Measurements from ENCODE around the gene BOC.
A peak's percentile ranks its signal among the peaks of the same experiment; 100 is the strongest.

BOC gene

DNA sequence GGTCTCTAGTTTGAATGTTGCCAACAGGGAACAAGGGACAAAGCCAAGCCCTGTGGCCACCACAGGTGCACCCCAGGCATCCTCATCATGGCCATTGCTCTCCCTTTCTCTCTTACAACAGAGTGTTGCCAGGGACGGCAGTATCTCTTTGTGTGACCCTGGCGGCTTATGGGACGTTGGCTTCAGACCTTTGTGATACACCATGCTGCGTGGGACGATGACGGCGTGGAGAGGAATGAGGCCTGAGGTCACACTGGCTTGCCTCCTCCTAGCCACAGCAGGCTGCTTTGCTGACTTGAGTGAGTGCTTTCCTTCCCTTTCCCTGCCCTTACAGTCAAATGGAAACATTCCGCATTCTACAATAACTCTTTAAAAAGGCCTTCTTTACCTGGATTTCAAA is 38.2 kb downstream of the BOC start:
- no peak for DNase-seq

DNA sequence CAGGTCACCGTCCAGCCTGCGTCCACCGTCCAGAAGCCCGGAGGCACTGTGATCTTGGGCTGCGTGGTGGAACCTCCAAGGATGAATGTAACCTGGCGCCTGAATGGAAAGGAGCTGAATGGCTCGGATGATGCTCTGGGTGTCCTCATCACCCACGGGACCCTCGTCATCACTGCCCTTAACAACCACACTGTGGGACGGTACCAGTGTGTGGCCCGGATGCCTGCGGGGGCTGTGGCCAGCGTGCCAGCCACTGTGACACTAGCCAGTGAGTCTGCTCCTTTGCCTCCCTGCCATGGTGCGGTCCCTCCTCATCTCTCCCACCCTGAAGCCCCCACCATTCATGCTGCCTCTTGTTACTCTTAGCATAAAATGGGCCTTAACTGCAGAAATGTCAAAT is 39.2 kb downstream of the BOC start:
- no peak for DNase-seq

DNA sequence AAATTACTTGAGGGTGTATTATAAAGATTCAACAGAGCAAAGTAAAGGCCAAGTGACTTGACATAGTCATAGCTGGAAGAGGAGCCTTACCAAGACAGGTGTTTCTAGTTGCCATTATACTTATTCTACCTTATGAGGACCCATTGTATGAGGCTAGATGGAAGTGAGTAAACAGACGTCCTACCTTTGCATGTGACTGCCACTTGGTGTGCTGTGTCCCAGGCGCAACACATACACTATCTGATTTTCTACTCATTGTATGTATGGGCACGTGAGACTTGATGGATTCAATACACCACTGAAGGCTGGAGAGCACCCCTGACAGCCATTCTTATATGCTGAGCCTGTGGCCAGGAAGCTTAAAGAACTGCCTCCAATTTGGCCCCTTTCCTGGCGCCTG is 40.5 kb downstream of the BOC start:
- no peak for DNase-seq

DNA sequence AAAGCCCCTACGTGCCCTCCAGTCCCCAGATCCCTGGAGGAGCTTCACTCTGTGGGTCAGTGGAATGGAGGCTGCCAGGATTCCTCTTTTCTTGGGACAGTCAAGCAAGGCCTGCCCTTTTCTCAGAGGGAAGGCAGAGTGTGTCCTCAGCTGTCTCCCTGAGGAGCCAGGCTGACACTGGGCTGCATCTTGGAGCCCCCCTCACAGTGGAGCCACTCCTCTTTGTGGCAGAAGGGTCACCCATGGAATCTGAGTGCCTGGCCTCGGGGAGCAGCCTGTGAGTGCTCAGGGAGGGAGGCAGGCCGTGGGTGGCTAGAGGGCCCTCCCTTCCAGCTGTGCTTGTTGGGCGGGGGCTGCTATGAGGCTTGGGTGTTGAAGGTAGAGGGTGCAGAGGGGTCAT is 41.2 kb downstream of the BOC start:
- no peak for DNase-seq

DNA sequence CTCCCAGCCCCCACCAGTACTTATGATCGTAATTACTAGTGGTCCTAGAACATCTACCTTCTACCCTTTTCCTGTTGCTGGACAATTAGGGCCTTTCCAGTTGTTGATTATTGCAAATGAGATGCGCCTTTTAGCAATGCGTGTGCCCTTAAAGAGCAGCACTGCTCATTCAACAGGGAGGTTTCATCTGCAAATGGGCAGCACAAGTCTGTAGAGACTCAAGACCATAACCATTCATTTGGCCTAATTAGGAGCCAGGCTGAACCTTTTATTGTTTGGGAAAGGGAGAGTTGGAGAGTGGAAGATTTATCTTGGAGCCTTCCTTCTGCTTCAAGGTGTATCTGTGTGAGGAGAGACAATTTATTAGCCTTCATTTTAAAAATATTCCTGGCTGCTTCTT is 42.3 kb downstream of the BOC start:
- DNase-seq, result no peak

DNA sequence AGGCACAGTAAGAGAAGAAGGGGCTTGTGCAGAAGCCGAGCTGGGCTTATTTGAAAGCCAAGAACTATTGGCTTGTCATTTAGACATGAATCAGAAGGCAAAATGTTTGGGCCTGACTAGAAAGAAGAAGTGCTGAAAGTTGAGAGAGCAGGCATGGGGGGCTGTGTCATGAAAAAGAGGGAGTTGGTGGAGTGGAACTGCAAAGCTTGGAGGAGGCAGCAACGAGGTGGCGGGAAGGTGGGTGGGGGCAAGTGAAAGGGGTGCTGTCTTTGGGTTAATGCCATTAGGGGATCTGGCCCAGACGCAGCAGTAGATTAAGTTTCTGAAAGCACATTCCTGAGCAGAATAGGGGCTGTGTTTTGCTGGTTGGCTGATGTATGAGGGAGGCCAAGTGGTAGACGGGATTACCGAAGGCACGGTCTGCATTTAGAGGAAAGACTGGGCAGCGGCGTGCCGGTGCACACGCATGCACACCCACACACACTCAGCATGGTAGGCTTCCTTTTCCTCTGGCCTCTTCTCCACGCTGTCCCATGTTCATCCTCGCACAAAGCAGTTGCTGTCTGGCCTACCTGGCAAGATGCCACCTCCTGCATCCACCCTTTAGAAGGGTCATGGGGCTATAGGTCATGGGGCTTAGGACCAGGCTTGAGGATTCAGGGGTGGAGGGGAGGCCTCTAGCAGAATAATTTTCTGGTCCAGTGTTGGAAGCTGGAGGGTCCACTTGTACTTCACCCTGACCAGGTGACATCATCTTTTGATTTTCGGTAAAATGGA is 43.0 kb downstream of the BOC start:
- peak in 4 of 14 donors; percentile 19 to 57 (median 42) for DNase-seq

DNA sequence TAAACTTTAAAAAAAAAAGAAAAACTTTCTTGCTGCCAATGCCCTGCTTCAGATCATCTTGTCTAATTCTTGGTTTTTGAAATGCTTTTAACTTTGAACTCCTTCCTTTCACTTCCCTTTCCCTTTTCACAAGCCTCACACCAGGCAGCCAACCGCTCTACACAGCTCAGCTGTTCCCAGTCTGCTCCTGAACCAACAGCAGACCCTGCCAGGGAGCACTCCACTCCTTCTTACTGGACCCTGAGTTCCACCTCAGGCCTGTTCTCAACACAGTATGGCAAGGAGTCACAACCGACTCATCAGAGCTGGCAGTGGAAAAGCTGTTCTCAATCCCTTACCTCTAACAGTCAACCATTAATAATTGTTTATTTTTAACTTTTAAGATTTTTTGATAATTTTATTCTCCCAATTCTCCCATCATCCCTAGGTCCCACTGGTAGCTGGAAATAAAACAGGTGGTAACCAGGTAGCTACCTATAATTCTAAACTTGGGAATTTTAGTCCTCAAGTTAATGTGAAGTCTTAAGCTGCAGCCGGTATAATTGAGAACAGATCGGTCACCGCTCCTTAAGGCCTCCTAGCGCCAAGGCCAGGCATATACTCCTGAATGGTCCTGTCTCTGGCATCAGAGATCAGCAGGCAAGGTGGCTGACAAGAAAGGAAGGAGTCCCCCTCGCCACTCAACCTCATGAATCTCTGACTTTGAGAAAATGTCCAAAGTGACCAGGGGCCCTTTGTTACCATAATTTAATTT is 43.9 kb downstream of the BOC start:
- peak in 1 of 14 donors; percentile 65 for DNase-seq

DNA sequence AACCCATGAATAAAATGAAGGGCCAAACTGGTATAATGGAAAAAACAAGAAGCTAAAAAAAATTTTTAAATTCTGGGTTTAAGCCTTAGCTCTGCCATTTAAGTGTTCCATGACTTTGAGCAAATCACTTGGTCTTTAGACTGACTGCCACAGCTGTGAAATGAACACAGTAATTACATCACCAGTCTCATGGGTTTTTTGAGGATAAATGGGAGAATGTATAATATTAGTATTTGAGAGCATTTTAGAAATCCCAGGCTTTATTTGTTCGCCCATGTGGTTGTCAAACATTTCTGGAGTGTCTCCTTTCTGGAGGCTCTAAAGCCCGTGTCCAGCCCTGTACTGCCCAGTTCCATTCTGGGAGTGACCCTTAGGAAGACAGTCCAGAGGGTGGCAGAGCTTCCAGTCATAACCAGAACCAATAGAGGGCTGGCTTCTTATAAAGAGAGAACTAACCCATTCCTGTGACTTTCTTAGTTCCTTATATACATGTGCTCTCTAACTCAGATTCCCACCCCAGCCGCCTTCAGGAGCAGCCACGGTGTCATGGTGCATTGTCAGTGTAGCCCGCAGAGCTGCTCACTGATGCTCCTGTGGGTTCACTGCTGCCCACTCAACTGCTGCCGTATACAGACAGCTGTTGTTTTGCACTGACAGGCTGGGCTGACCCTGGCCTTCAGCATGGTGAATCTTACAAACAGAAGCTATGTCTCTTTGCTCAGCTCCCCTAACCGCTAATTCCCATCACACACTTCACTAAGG is 44.7 kb downstream of the BOC start:
- DNase-seq, result no peak

DNA sequence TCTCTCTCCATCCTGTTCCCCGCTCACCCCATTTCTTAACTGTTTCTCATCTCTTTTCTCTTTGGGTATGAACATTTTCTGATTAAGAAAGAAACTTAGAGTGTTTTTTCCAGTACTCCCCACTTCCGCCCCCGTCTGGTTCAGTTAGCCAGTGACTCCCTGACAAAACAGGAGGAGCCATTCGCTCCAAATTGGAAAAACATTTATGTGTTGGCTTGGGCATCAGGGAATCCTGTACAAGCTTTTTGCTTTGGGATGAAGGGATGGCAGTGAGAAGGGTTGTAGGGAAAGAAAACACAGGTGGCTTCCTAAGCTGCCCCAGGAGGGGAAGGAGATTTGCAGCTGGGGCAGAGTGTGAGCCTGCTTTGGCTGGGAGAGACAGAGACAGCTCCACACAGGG is 47.0 kb downstream of the BOC start:
- no peak for DNase-seq

DNA sequence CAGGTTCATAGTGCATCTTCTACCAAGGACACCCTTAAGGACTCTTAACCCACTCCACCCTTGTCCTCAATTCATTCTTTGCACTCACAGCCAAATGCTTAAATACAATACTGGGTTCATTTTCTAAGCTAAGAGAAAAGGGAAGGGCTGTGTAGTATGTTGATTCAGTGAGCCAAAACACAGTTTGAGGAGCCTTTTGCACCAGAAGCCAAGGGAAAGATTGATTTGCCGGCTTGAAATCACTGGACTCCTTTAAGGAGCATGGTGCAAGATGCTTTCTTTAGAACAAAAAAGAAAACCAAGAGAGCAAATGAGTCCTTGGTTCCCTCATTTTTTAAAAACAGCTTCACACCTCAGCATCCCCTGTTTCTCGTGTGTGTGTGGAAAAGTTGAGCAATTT is 47.8 kb downstream of the BOC start:
- no peak for DNase-seq

DNA sequence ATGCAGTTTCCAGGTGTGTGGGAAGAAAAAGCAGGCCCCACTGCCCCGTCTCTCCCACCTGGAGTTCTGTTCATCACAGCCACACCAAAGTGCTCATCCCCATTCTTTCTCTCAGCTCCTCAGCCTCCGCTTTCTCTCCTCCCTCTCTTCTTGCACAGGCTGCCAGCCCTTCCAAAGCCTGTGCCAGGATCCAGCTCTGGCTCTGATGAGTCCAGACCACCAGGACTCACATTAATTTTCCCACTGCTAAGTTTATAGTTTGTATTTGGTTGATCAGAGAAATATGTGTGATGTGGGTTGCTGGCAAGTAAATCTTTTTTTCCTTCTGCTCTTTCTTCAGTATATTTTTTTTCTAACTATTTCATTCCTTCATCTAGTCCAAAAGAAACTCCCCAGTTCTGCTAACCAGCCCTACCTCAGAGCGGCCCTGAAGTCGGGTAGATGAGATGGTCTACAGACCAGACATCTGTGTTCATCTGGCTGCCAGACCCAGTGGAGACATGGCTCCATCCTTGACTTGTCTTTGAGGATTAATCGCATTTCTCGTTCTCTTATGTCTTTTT is 49.8 kb downstream of the BOC start:
- no peak for DNase-seq

DNA sequence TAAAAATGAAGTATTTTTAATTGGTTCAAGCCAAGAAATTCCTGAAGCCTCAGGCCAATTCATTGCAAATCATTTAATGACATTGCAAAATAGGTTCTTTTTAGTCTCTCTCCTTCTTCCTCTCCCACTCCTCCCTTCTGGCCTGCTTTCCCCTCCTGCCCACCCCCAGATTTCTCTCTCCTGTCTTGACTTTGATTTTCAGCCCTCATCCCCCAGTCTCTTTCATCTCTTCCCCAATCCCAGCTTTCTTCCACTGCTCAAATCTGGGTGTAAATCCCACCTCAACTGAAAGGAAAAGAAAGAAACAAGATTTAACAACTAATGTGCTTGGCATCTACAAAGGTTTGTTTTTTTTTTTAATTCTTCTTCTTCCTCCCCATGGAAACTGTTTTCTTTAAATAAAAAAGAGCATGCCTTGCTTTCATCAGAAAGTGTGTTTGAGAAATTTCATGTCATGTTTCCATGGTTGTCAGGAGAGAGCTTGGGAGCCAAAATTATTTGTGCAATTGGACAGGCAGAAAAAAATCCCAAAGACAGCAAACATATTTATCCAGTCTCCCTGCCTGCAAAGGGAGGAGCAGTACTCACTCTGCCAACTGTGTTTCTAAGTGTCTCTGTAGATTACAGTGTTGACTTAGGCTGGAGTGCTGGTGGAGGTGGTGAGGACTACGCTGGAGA is 50.4 kb downstream of the BOC start:
- DNase-seq, result no peak

DNA sequence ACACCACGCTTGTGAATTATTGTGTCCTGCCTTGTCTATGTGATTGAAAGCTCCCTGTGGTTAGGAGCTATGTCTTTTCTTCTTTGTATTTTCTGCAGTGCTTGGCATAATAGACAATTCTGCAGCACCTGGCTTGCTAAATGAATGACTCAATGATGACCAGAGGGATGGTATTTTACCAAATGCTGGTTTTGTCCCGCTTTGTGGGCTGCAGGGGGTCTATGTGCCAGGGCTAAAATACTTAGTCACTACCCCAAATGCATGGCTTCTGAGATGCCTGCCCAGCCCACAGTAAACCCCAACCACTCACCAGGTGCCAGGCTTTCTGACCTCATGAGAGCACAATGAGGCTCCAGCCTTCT is 50.9 kb downstream of the BOC start:
- DNase-seq, result no peak

DNA sequence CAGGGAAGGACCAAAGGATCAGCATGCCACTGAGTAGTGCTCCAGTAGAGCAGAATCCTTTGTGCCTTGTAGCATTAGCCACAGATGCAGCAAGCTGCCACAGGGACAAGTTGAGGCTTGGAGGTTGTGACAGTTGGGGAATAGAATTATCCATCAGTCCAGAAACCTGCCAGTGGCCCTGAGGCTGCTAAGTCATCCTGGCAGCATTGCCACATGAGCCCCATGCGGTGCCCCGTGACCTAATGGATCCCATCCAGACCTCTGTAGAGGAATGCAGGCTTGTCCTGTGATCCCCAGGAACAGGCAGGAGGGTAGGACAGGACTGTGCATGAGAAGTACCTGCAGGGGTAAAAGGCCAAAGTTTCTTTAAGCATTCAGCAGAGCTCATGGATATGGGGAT is 51.7 kb downstream of the BOC start:
- no peak for DNase-seq

DNA sequence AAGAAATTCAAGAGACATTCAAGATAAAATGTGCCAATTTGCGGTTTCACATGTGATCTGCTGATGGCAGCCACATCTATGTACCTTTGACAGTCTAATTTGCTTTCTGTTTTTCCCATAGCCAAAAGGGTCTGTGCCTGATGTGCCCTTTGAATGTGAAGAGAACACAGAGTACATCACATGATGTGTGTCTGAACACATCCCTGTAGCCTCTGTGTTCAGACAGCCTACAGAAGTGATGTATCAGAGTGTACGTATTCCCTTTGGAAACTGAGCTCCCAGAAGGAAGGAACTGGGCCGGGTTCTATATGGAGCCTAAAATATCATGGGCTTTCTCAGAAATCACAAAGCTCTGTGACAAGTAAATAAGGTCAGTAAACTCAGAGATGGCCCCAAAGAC is 52.4 kb downstream of the BOC start:
- DNase-seq, result no peak

DNA sequence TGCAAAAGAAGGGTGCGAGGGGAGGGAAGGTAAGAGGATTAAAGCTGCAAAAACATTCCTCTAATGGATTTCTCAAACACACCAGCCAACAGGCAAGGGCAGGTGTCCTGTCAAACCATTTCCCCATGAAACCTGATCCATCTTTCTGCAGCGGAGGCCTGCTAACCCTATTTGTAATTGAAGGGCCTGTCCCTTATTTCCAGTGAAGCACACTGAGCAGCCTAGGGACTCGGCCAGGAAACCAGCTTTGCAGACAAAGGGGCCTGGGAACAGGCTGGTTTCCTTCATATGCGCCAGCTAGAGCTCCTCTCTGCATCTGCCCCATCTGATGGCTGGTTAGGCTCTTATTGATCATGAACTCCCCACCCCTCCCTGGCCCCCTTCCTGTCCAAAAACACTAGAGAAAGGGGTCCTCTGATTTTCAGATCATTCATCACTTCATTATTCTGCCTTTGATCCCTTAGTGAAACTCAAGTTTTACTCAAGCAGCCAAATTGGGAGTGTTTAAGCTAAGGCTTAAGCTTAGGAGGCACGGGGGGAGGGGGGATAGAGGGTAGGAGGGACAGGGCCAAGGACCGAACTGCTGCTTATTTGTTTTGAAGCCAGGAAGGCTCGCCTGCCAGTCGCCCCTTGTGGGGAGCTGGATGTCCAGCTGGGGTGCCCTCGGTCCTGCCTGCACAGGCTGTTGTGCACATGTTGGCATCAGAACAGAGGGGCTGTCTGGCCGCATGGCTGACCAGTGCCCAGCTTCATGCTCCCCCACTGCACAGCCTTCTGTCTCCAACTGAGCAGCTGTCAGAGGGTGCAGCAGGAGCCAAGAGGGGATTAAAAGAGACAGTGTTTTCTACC is 53.1 kb downstream of the BOC start:
- peak in 8 of 14 donors; percentile 11 to 70 (median 46) for DNase-seq

DNA sequence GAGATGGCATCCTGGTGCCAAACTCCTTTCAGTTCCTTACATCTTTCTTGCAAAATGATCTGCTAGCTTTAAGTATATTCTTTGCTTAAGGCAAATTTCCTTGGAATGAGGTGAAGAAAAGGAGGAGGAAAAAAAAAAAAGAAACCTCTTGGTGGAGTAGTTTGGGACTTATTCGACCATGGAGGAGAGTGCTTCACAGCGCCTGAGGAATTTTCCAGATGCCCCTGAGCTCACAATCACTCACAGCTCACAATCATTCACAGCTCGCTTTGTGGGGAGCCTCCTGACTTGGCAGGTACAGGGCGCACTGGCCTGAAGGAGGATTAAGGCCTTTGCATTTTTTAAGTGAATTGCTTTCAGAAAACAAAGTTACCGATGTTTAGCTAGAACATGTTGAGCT is 53.9 kb downstream of the BOC start:
- DNase-seq, result peak in 1 of 14 donors; percentile 25

DNA sequence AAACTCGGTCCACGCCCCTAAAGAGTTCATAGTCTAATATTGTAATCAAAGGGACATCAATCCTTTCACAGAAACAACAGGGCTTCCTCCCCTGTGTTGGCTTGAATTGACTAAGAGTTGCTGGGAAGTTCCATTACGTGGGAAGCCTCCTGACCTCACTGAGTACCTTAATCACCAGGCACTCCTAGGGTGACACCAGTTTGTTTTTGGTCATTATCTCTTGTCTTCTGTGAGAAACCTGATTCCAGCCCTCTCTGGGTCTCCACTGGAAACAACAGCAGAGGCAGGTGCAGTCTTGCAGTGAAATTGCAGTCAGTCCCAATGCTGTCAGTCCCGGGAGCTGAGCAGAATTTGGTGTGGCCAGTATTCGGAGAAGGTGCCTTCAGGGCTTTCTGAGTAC is 55.4 kb downstream of the BOC start:
- DNase-seq, result no peak

DNA sequence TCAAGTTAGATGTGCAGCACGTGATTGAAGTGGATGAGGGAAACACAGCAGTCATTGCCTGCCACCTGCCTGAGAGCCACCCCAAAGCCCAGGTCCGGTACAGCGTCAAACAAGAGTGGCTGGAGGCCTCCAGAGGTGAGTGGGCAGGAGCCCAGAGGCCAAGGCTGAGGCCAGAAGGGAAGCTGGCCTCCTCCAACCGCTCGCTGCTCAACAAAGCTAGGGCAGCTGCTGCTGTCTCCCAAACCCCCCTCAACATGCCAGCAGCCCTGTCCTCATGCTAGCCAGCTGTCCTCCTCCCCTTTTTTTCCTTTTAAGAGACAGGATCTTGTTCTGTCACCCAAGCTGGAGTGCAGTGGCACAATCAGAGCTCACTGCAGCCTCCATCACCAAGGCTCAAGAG is 57.0 kb downstream of the BOC start:
- peak in 1 of 14 donors; percentile 7 for DNase-seq

DNA sequence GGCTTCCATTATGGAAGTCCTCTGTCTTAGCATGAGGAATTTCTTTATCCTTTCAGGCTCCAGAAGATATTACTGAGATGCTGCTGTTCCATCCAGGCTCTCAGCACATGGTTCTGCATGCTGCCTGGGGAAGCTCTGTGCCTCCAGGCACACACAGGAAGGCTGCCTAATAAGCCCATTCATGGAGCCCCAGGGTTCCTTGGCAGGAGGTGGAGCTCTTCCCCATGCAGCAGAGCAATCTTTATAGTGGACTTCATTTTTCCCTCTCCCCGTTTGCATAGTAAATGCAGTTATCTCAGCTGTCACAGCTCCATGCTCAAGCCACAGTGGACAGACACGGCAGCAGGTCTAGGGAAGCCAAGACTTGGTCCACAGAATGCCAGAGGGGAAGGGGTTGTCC is 57.6 kb downstream of the BOC start:
- DNase-seq, result peak in 1 of 14 donors; percentile 45

DNA sequence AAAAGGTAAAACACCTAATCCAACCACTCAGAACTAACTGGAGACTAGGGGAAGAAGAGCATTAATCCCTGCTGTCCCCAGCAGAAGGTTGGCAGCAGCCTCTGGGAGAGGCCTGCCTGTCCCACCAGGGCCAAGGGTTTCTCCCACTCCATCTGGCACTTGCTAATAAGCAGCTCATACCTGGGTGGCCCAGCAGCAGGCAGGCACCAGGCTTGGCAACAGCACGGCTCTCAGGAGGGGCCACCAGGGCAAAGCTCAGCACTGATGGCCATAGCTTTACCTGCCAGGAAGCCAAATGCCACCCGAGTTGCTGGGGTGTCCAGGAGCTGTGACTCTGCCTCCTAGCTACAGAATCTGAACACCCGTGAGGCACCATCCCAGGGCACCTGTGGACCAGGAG is 58.3 kb downstream of the BOC start:
- DNase-seq, result peak in 2 of 14 donors; percentile 23 to 95

DNA sequence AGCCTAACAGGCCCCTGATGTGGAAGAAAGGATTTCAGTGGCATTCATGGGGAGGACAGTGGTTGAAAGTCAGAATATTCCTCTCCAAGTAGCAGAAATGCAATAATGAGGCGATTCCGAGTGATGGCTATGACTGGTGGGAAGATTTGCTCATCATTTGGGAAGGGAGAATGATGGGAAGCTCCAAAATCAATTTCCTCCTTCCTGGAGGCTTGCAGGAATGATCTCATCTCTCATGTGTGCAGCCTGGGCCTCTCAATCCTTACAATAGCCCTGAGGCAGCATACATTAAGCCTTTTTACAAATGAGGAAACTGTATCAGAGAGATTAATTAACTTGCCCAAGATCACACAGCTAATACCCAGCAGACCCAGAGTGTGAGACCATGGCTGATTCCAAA is 58.7 kb downstream of the BOC start:
- DNase-seq, result no peak
